NB4 (cell line): ENCODE measurements around the gene ANKRD39.

ENCODE experiments used
- DNase-seq: peaks from one replicate; pipeline ENCODE4 v3.0.0; 2010; ENCODE audit warnings: low read depth
- H3K4me3 ChIP-seq: one replicate; pipeline ENCODE4 v1.5.1; 2011; ENCODE audit warnings: mild to moderate bottlenecking, low read depth, low read length, moderate library complexity
- MYC ChIP-seq: IDR thresholded peaks from 2 replicates; pipeline ENCODE4 v1.6.1; 2011; ENCODE audit warnings: low read depth, low read length
- POLR2A ChIP-seq: IDR thresholded peaks from 2 replicates; pipeline ENCODE4 v1.6.1; 2011; ENCODE audit warnings: mild to moderate bottlenecking; ENCODE audit not compliant: insufficient read length; ENCODE audit errors: extremely low read depth
- TF ChIP-seq, protein P1 (sequence below): IDR thresholded peaks from one replicate; pipeline ENCODE4 v1.5.1; 2012; ENCODE audit warnings: low read depth, low read length
- TF ChIP-seq, protein P2 (sequence below): IDR thresholded peaks from 2 replicates; pipeline ENCODE4 v1.6.1; 2011; ENCODE audit warnings: low read depth, low read length

The ANKRD39 gene

DNA sequence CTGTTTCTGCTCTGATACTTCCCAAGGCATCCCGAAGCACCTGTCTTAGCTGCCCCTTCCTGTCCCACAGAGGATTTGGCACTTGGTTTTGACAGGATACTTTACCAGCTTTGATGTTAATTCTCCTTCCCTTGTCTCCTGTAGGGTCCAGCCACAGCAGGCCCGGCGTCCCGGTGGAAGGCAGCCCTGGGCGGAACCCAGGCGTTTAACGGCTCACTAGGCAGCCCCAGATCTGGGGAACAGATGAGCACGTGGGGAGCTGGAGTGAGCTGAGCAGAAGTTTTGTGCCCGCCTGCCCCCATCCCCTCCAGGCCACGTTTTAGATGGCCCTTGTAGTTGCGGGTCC, 25.4 kb downstream of the ANKRD39 start:
- H3K4me3 ChIP-seq = no peak overlapping the region
- TF ChIP-seq, protein P1, sequence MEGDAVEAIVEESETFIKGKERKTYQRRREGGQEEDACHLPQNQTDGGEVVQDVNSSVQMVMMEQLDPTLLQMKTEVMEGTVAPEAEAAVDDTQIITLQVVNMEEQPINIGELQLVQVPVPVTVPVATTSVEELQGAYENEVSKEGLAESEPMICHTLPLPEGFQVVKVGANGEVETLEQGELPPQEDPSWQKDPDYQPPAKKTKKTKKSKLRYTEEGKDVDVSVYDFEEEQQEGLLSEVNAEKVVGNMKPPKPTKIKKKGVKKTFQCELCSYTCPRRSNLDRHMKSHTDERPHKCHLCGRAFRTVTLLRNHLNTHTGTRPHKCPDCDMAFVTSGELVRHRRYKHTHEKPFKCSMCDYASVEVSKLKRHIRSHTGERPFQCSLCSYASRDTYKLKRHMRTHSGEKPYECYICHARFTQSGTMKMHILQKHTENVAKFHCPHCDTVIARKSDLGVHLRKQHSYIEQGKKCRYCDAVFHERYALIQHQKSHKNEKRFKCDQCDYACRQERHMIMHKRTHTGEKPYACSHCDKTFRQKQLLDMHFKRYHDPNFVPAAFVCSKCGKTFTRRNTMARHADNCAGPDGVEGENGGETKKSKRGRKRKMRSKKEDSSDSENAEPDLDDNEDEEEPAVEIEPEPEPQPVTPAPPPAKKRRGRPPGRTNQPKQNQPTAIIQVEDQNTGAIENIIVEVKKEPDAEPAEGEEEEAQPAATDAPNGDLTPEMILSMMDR = no peak
- TF ChIP-seq POLR2A (no peak), MYC (no peak)
- TF ChIP-seq, protein P2, sequence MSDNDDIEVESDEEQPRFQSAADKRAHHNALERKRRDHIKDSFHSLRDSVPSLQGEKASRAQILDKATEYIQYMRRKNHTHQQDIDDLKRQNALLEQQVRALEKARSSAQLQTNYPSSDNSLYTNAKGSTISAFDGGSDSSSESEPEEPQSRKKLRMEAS = no peak
- no peak for DNase-seq

DNA sequence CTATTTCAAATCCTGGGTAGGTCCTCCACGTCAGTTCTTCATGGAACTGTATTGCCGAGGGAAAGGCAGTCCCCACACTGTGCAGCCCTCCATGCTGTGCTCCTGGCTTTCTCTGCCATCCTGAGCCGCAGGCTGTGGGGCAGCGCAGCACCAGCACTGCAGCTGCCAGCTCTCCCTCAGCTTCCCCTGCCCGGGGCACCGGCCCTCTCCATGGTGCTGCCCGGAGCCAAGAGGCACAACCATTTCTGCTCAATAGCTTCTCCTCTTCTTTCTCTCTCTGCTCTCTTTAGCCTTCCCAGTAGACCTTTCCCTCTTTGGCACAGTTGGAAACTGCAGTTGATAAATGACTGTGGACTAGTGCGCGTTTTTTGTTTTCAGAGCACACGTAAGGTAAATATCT, 26.1 kb downstream of the ANKRD39 start:
- DNase-seq = no peak
- H3K4me3 ChIP-seq = no peak overlapping the region
- TF ChIP-seq, protein P2 = no peak
- no peak for TF ChIP-seq POLR2A

GRCh38 chr2:96830044-96830562, 27.7 kb downstream of the ANKRD39 start:
- no peak for DNase-seq
- no peak overlapping the region for H3K4me3 ChIP-seq
- TF ChIP-seq, protein P2 = no peak
- TF ChIP-seq MYC = no peak

GRCh38 chr2:96828874-96829273, 28.9 kb downstream of the ANKRD39 start:
- DNase-seq = no peak
- no peak overlapping the region for H3K4me3 ChIP-seq
- TF ChIP-seq MYC (no peak), POLR2A (no peak)
- TF ChIP-seq, protein P2 = no peak
- TF ChIP-seq, protein P1 = no peak

GRCh38 chr2:96828436-96828835, 29.4 kb downstream of the ANKRD39 start:
- no peak overlapping the region for H3K4me3 ChIP-seq
- no peak for DNase-seq
- TF ChIP-seq, protein P1 = no peak
- TF ChIP-seq POLR2A (no peak), MYC (no peak)
- TF ChIP-seq, protein P2 = no peak

DNA sequence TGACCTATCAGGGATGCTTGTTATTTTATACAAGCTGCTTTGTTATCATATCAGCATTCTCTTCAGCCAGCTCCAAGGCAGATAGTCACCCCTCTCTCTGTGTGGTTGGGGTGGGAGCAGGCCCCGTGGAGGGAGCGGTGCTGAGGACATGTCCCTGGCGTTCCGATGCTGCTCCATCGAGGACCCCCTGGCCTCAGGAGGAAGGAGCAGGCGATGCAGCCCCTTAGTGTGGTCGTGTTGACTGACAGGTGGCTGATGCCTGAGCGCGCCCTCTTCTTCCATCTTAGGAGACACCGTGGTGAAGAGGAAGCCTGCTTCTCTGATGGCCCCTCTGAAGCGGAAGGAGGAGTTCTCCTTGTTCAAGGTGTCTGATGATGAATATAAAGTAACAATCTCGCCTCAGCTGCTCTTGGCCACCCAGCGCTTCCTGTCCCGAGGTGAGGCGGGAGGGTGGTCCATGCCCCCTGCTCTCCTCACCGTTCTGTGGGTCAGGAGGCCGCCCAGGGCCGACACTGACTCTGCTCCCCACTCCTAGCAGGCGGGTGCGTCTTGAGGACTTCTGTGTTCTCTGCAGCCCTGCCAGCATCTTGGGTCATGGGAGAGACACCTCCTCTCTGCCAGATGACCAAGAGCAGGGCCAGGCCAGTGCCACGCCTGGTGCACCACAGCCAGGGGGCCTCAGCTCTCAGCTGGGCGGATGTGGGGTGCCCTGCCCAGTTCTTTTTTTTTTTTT, 31.1 kb downstream of the ANKRD39 start:
- TF ChIP-seq, protein P1 = no peak
- TF ChIP-seq POLR2A (no peak), MYC (no peak)
- TF ChIP-seq, protein P2 = no peak

More for the DNA sequence above, 31.1 kb downstream of the ANKRD39 start:
- H3K4me3 ChIP-seq = no peak overlapping the region
- no peak for DNase-seq
